ENCODE results near the gene DDX27. TPM values are rescaled to one million over a fixed set of nuclear protein-coding genes. Genes with fewer than 3 reads are reported as not detected.

DDX27 gene
- total and polyA plus RNA-seq, 2 donors, result 17.9 to 36.1 TPM

DNA sequence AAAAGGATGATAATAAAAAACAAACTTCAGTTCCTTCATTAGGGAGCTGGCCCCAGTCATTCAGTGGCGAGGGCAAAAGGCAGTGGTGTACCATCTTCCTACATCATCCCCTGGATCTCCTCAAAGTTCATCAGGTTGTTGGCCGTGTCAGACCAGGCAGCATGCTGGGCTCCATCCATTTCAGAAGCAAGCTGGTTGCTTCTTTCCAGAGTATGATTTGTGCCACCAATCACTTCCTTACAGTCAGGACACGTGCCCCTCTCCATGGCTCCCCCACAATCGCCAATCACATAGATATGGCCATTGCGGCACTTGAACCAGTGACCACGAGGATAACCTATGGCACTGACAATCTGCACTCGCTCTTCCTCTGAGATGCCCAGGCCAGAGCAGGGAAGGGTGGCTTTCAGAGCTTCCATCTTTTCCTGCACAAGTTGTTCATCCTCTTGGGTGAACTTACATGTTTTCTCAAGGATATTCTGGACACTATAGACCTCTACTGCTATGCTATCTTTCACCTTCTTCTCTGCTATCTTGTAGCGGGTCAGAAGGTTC, 28.0 kb downstream of the DDX27 start:
- H3K27ac ChIP-seq (ENCODE audit: low read depth), result no peak overlapping the region
- 93% methylated on average over 8 of the region's 8 CpGs for WGBS
- H3K4me1 ChIP-seq (ENCODE audit: insufficient read depth), result no peaks in the 10 kb centered on the region
- H3K36me3 ChIP-seq (ENCODE audit: insufficient read depth), result peaks cover 8% of the 10 kb centered on the region
- no peak overlapping the region for H3K4me3 ChIP-seq (ENCODE audit: low read depth, low read length)
- DNase-seq (ENCODE audit: extremely low spot score), result no peak

GRCh38 chr20:49247792-49248191, 28.6 kb downstream of the DDX27 start:
- WGBS, result 64% methylated on average over 5 of the region's 5 CpGs
- Histone ChIP-seq H3K4me3 (ENCODE audit: low read depth, low read length) (no peak overlapping the region), H3K27ac (ENCODE audit: low read depth) (no peak overlapping the region), H3K4me1 (ENCODE audit: insufficient read depth) (no peaks in the 10 kb centered on the region), H3K36me3 (ENCODE audit: insufficient read depth) (peaks cover 8% of the 10 kb centered on the region)
- DNase-seq (ENCODE audit: extremely low spot score), result no peak

- DNase-seq (ENCODE audit: extremely low spot score), result no peak
- Histone ChIP-seq H3K27ac (ENCODE audit: low read depth) (no peak overlapping the region), H3K4me3 (ENCODE audit: low read depth, low read length) (no peak overlapping the region), H3K36me3 (ENCODE audit: insufficient read depth) (peaks cover 6% of the 10 kb centered on the region), H3K4me1 (ENCODE audit: insufficient read depth) (no peaks in the 10 kb centered on the region)
- WGBS, result 90% methylated on average over 10 of the region's 10 CpGs
Observed at GRCh38 chr20:49248301-49248700, 29.1 kb downstream of the DDX27 start.

- Histone ChIP-seq H3K36me3 (ENCODE audit: insufficient read depth) (peaks cover 6% of the 10 kb centered on the region), H3K27ac (ENCODE audit: low read depth) (no peak overlapping the region), H3K4me3 (ENCODE audit: low read depth, low read length) (no peak overlapping the region), H3K4me1 (ENCODE audit: insufficient read depth) (no peaks in the 10 kb centered on the region)
- DNase-seq (ENCODE audit: extremely low spot score), result no peak
- 86% methylated on average over 18 of the region's 18 CpGs for WGBS
Observed at GRCh38 chr20:49248879-49249665, 29.9 kb downstream of the DDX27 start.

- H3K36me3 ChIP-seq (ENCODE audit: insufficient read depth), result peaks cover 8% of the 10 kb centered on the region
- 88% methylated on average over 6 of the region's 6 CpGs for WGBS
Observed at GRCh38 chr20:49252556-49253350, 33.5 kb downstream of the DDX27 start.

DNA sequence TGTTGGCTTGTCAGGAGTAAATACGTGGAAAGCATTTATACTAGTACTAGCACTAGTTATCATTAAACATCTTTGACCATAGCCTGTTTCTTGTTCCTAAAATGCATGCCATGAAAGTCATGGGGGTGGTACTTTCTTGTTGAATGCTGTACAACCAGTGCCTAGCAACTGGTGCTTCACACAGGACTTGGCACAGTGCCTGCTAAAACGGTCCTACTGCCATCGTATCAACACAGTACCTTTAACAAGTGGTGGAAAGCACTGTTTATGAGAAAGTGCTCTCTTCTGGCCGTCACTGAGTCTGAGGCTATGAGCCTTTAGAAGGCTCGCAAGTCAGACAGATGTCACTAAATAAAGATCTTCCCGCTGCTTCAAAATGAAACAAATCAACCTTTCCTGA, 37.0 kb downstream of the DDX27 start:
- no peak overlapping the region for H3K27ac ChIP-seq (ENCODE audit: low read depth)
- H3K4me1 ChIP-seq (ENCODE audit: insufficient read depth), result no peaks in the 10 kb centered on the region
- H3K4me3 ChIP-seq (ENCODE audit: low read depth, low read length), result no peak overlapping the region
- DNase-seq (ENCODE audit: extremely low spot score), result no peak
- peaks cover 8% of the 10 kb centered on the region for H3K36me3 ChIP-seq (ENCODE audit: insufficient read depth)
- 76% methylated on average over 6 of the region's 6 CpGs for WGBS

More at GRCh38 chr20:49252556-49253350, 33.5 kb downstream of the DDX27 start:
- DNase-seq (ENCODE audit: extremely low spot score), result no peak
- H3K4me1 ChIP-seq (ENCODE audit: insufficient read depth), result no peaks in the 10 kb centered on the region
- H3K27ac ChIP-seq (ENCODE audit: low read depth), result no peak overlapping the region
- no peak overlapping the region for H3K4me3 ChIP-seq (ENCODE audit: low read depth, low read length)

GRCh38 chr20:49259284-49259683, 40.1 kb downstream of the DDX27 start:
- DNase-seq (ENCODE audit: extremely low spot score), result no peak
- 66% methylated on average over 4 of the region's 4 CpGs for WGBS
- Histone ChIP-seq H3K36me3 (ENCODE audit: insufficient read depth) (peaks cover 5% of the 10 kb centered on the region), H3K27ac (ENCODE audit: low read depth) (no peak overlapping the region), H3K4me3 (ENCODE audit: low read depth, low read length) (no peak overlapping the region), H3K4me1 (ENCODE audit: insufficient read depth) (no peaks in the 10 kb centered on the region)

DNA sequence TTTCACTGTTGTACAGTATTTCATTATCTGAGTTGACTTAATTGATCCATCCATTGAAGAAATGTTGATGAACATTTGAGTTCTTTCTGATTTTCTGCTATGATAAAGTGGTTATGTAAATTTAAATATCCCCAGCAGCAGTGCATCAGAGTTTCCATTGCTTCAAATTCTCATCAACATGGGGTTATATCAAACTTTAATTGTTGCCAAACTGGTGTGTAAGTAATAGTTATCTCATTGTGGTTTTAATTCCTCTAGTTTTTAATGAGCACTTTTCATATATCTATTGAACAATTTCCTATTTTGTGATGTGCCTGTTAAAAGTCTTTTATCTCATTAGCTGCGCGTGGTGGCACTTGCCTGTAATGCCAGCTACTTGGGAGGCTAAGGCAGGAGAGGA, 40.6 kb downstream of the DDX27 start:
- WGBS, result 97% methylated on average over 2 of the region's 2 CpGs
- Histone ChIP-seq H3K4me3 (ENCODE audit: low read depth, low read length) (no peak overlapping the region), H3K36me3 (ENCODE audit: insufficient read depth) (peaks cover 3% of the 10 kb centered on the region), H3K27ac (ENCODE audit: low read depth) (no peak overlapping the region), H3K4me1 (ENCODE audit: insufficient read depth) (no peaks in the 10 kb centered on the region)
- no peak for DNase-seq (ENCODE audit: extremely low spot score)

- WGBS, result 93% methylated on average over 4 of the region's 4 CpGs
- Histone ChIP-seq H3K36me3 (ENCODE audit: insufficient read depth) (peaks cover 3% of the 10 kb centered on the region), H3K4me3 (ENCODE audit: low read depth, low read length) (no peak overlapping the region), H3K4me1 (ENCODE audit: insufficient read depth) (no peaks in the 10 kb centered on the region), H3K27ac (ENCODE audit: low read depth) (no peak overlapping the region)
- DNase-seq (ENCODE audit: extremely low spot score), result no peak
Observed at GRCh38 chr20:49260218-49260617, 41.0 kb downstream of the DDX27 start.

GRCh38 chr20:49261173-49261572, 42.0 kb downstream of the DDX27 start:
- H3K36me3 ChIP-seq (ENCODE audit: insufficient read depth), result peaks cover 3% of the 10 kb centered on the region
- WGBS, result 97% methylated on average over 3 of the region's 3 CpGs
- no peak overlapping the region for H3K4me3 ChIP-seq (ENCODE audit: low read depth, low read length)
- H3K4me1 ChIP-seq (ENCODE audit: insufficient read depth), result no peaks in the 10 kb centered on the region
- H3K27ac ChIP-seq (ENCODE audit: low read depth), result no peak overlapping the region
- no peak for DNase-seq (ENCODE audit: extremely low spot score)

GRCh38 chr20:49262444-49262843, 43.2 kb downstream of the DDX27 start:
- WGBS, result 42% methylated on average over 1 of the region's 1 CpG
- Histone ChIP-seq H3K36me3 (ENCODE audit: insufficient read depth) (peaks cover 2% of the 10 kb centered on the region), H3K27ac (ENCODE audit: low read depth) (no peak overlapping the region), H3K4me3 (ENCODE audit: low read depth, low read length) (no peak overlapping the region), H3K4me1 (ENCODE audit: insufficient read depth) (no peaks in the 10 kb centered on the region)
- DNase-seq (ENCODE audit: extremely low spot score), result no peak

DNA sequence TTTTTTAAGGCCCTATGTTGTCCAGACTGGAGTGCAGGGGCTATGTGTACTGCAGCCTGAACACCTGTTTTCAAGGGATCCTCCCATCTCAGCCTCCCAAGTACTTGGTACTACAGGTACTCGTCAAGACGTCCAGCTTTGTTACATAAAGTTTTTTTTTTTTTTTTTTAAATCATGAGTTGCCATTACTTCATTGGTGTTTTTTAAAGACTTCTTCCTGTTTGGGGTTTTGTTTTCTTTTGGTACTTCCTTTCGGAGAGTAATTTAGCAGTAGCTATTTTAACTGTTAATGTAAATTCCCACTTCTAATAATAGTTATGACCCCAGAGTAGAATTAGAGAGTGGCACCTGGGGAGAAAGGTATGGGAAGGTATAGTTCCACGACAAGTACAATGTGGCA, 48.1 kb downstream of the DDX27 start:
- WGBS, result 67% methylated on average over 4 of the region's 4 CpGs
- Histone ChIP-seq H3K36me3 (ENCODE audit: insufficient read depth) (no peaks in the 10 kb centered on the region), H3K4me1 (ENCODE audit: insufficient read depth) (no peaks in the 10 kb centered on the region), H3K27ac (ENCODE audit: low read depth) (no peak overlapping the region), H3K4me3 (ENCODE audit: low read depth, low read length) (no peak overlapping the region)
- no peak for DNase-seq (ENCODE audit: extremely low spot score)

GRCh38 chr20:49268600-49269365, 49.6 kb downstream of the DDX27 start:
- Histone ChIP-seq H3K4me1 (ENCODE audit: insufficient read depth) (no peaks in the 10 kb centered on the region), H3K27ac (ENCODE audit: low read depth) (no peak overlapping the region), H3K4me3 (ENCODE audit: low read depth, low read length) (no peak overlapping the region), H3K36me3 (ENCODE audit: insufficient read depth) (no peaks in the 10 kb centered on the region)
- 95% methylated on average over 1 of the region's 1 CpG for WGBS
- no peak for DNase-seq (ENCODE audit: extremely low spot score)

Measured in urinary bladder (tissue), 4 donors.